Measurements from ENCODE around the gene KRTAP10-5.
"Not testable (repeated sequence)": the region's sequence is repeated elsewhere in the genome, so short reads cannot be mapped to it uniquely, and the experiment has no call there.

Gene KRTAP10-5

GRCh38 chr21:44571844-44572782 is 8.3 kb downstream of the KRTAP10-5 start:
- no peak for DNase-seq (ENCODE audit: low read depth)

GRCh38 chr21:44571296-44571695 is 9.1 kb downstream of the KRTAP10-5 start:
- no peak for DNase-seq (ENCODE audit: low read depth)

- DNase-seq (ENCODE audit: low read depth): no peak
Measured at GRCh38 chr21:44569861-44570517, 10.4 kb downstream of the KRTAP10-5 start.

GRCh38 chr21:44568667-44569556 is 11.5 kb downstream of the KRTAP10-5 start:
- no peak for DNase-seq (ENCODE audit: low read depth)

GRCh38 chr21:44568261-44568660 is 12.1 kb downstream of the KRTAP10-5 start:
- no peak for DNase-seq (ENCODE audit: low read depth)

GRCh38 chr21:44567481-44568171 is 12.8 kb downstream of the KRTAP10-5 start:
- DNase-seq (ENCODE audit: low read depth): no peak

GRCh38 chr21:44566403-44566802 is 14.0 kb downstream of the KRTAP10-5 start:
- no peak for DNase-seq (ENCODE audit: low read depth)

- no peak for DNase-seq (ENCODE audit: low read depth)
Measured at GRCh38 chr21:44564886-44565598, 15.4 kb downstream of the KRTAP10-5 start.

GRCh38 chr21:44564099-44564498 is 16.3 kb downstream of the KRTAP10-5 start:
- no peak for DNase-seq (ENCODE audit: low read depth)

- no peak for DNase-seq (ENCODE audit: low read depth)
Measured at GRCh38 chr21:44558695-44559094, 21.7 kb downstream of the KRTAP10-5 start, which contains the start of gene KRTAP10-3. TSS of gene KRTAP10-3 (minus strand) at chr21:44558795. CDS start at chr21:44558715, 80 bp downstream.

GRCh38 chr21:44558329-44558675 is 22.1 kb downstream of the KRTAP10-5 start:
- DNase-seq (ENCODE audit: low read depth): not testable (repeated sequence)

- DNase-seq (ENCODE audit: low read depth): no peak
Measured at GRCh38 chr21:44557491-44558328, 22.7 kb downstream of the KRTAP10-5 start.

GRCh38 chr21:44556879-44557278 is 23.5 kb downstream of the KRTAP10-5 start:
- no peak for DNase-seq (ENCODE audit: low read depth)

- no peak for DNase-seq (ENCODE audit: low read depth)
Measured at GRCh38 chr21:44555200-44555875, 25.1 kb downstream of the KRTAP10-5 start.

GRCh38 chr21:44552681-44553080 is 27.7 kb downstream of the KRTAP10-5 start:
- DNase-seq (ENCODE audit: low read depth): no peak

GRCh38 chr21:44552136-44552535 is 28.3 kb downstream of the KRTAP10-5 start:
- no peak for DNase-seq (ENCODE audit: low read depth)

GRCh38 chr21:44551340-44551961 is 29.0 kb downstream of the KRTAP10-5 start, which contains the start of gene KRTAP10-2:
TSS of gene KRTAP10-2 (minus strand) at chr21:44551505. CDS start at chr21:44551458, 47 bp downstream.
- DNase-seq (ENCODE audit: low read depth): no peak

GRCh38 chr21:44550807-44551206 is 29.6 kb downstream of the KRTAP10-5 start:
- no peak for DNase-seq (ENCODE audit: low read depth)

GRCh38 chr21:44550285-44550684 is 30.1 kb downstream of the KRTAP10-5 start:
- not testable (repeated sequence) for DNase-seq (ENCODE audit: low read depth)
